GM23248 (cell line): ENCODE results near the gene EFL1.

Experiments
- EZH2 ChIP-seq: fragments of 200-600 bp; sonication (generic); IDR thresholded peaks from 2 replicates; pipeline ENCODE4 v1.6.1; 2018; ENCODE audit warnings: antibody characterized with exemption, mild to moderate bottlenecking; ENCODE audit not compliant: insufficient read depth, poor library complexity, severe bottlenecking
- EZH2phosphoT487 ChIP-seq: fragments of 200-600 bp; sonication (generic); IDR thresholded peaks from 2 replicates; pipeline ENCODE4 v1.6.1; 2018; ENCODE audit warnings: antibody characterized with exemption, moderate library complexity, mild to moderate bottlenecking, low read depth; ENCODE audit not compliant: insufficient read depth

DNA sequence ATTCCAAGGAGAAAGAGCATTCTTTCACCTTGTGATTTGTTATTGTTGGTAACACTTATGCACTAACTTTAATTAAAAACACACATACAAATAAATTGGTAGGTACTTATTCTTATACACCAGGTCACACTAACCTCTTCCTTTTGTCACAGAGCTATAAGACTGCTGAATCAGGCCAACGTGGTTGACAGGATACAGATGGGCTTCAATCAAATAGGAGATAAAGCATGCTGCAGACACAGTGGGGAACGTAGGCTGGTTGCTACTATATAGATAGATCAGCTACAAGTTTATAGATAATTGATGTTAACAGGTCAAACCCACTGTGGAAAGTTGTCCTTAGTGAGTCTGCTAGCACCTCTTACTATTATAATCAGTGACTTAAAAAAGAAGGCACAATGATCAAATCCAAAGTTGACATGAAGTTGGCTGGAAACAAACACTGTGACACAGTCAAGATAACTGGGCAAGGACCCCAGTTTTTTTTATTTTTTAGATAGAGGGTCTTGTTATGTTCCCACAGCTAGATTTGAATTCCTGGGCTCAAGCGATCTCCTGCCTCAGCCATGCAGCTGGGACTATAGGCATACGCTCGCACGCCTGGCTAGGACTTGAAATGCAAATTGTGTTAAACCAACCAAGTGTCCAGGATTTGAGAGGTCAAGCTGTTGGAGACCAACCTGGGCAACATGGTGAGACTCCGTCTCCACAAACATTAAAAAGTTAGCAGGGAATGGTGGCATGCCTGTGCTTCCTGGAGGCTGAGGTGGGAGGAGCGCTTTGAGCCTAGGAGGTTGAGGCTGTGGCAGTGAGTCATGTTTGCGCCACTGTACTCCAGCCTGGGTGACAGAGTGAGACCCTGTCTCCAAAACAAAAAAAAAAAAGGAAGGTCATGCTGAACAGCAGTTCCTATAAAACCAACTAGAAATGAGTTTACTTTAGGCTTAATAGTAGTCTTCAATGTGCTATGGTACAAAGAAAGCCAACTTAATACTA lies 118.8 kb downstream of the EFL1 start:
- TF ChIP-seq EZH2 (no peak), EZH2phosphoT487 (no peak)
